Activated gamma-delta T cell treated with anti-CD3 and anti-CD28 coated beads, Interleukin-2, amount 50 U/mL, for 16 hours (primary cell): Measurements from ENCODE around the gene UTS2B.
"Not testable (repeated sequence)": the region's sequence is repeated elsewhere in the genome, so short reads cannot be mapped to it uniquely, and the experiment has no call there.

ENCODE experiments used
- DNase-seq: peaks from one replicate; pipeline ENCODE4 v3.0.0-alpha.2; 2020; ENCODE audit warnings: low read depth

The UTS2B gene

DNA sequence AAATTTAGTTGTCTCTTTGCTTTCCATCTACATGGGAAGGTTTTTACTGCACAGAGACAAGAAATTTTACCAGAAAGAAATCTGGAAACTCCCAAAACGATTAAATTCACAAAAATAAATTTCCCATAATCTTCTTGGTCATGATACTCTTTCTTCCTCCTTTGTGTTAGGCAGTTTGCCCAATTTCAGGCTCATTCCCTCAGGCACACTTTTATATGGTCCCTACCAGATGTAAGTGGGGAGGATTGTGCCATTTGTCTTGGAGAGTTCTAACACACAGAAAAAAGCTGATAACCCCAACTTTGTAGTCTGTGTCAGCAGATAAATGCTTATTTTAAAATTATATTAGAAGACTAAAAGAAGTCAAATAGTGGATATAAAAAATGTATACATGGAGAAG lies 50.2 kb downstream of the UTS2B start:
- DNase-seq, result no peak

DNA sequence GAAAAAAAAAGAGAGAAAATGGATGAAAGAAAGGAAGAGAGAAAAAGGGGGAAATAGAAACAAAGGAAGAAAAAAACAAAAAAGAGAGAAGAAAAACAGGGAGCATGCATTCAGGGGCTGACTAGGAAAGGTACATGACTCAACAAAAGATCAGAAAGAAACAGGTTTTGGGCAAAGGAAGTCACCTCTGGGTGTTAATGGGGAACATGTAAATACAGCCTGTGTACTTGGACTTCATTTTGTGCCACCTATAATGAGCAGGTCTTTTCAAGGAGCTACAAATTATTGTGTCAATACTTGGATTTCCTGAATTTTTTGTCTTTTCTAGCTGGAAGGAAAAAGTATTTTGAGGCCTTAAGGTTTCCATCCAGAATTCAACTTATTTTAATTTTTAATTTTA lies 54.6 kb downstream of the UTS2B start:
- DNase-seq, result no peak

DNA sequence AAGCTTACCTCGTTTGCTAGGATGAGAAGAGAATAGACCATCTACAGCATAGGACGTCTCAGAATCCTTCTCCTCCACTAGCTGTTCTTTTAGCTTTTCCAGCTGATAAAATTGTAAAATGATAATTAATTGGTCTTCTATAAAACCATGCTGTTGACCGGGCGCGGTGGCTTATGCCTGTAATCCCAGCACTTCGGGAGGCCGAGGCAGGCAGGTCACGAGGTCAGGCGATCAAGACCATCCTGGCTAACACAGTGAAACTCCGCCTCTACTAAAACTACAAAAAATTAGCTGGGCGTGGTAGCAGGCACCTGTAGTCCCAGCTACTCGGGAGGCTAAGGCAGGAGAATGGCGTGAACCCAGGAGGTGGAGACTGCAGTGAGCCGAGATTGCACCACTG lies 55.1 kb downstream of the UTS2B start:
- not testable (repeated sequence) for DNase-seq

DNA sequence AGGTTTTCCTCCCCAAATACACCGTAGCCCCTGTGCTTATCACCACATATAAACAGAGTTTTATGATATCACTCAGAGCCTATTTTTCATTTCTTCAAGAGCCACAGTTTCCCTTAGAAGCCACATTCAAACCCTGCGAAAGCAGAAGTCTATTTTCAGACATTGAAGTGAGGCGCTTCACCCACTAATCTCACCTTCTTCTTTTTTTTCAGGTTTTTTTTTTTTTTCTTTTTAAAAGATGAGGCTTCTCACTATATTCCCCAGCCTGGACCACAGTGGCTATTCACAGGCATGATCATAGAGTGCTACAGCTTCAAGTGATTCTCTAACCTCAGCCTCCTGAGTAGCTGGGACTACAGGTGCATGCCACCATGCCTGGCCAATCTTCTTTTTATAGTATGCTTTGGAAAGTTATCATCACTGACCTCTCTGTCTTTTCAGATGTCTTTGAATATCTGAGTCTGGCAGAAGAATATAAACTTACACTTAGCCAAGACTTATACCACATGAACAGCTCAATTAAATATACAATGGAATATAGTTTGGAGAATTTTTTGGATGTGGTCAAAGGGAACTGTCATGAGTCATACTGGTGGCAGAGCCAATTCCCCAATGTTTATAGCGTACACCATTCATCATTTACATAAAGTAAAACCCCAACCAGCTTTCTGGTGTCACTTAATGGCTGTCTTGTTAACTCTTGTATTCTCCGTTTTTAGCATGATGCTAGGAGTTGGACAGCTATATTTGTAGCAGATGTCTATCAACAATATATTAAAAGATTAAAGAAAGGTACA lies 60.8 kb downstream of the UTS2B start:
- no peak for DNase-seq

DNA sequence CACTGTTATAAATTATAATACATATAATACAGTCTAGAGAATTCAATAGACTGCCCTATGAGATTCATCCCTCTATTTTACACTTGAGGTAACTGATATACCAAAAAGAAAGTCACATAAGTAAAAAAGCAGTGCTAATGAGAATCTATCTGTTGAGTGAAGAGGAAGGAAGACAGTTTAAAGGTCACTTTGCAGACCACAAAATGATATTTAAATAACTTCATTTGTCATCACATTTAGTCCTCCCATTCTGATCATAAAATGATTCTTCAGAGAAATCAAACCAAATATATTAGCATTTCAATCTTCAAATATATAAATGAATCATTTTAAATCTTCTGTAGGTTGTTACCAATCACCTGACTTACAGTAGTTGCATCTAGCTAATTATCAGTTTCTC lies 61.6 kb downstream of the UTS2B start:
- DNase-seq, result no peak

DNA sequence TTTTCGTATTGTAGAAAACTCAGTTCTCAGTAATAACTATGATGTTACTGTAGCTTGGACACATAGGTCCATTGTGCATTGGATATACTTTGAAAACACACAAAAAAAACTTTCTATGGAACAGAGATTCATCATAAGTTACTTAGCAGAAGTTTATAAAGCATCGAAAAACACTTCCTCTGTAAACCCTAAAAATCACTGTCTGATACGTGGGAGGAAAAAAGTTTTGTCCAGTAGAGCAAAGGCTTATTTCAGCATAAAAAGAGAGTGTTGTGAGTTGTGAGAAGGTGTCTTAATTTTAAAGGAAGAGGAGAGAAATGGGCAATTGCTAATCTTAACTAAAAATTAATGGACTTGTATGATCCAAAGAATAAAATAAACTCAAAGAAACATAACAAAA lies 66.5 kb downstream of the UTS2B start:
- DNase-seq, result no peak

DNA sequence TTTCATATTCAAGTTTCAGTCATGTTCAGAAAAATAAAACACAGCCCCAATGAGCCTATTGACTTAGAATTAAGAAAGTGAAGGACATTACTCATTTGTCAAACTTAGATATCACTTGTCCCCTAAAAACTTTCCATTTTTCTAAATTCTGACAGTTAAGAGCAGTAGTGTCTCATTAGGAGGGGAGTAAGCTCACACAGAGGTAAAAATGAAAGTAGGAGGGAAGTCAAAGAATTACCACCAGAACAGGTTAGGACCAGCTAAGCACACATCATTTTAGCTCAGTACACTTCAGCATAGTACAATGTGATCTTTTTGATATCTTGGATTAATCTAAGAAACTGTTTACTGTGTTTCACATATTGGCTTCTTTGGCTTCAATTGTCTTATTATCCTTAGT lies 67.0 kb downstream of the UTS2B start:
- no peak for DNase-seq

DNA sequence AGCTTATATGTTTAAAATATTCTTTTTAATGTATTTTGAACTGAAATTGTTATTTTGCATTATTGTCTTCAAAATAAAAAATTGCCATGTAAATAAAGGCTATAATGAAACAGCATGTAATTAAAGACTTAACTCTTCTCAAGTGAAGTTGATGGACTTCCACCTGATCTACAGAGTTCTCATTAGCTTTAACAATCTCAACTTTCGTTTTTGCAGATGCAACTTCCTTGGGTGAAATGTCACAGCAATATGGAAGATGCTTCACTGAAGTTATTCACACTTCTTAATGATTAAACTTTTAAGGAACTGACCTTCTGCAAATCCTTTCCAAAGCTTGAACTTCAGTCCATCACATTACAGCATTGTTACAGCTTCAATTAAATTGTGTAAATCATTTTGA lies 67.7 kb downstream of the UTS2B start:
- DNase-seq, result no peak

DNA sequence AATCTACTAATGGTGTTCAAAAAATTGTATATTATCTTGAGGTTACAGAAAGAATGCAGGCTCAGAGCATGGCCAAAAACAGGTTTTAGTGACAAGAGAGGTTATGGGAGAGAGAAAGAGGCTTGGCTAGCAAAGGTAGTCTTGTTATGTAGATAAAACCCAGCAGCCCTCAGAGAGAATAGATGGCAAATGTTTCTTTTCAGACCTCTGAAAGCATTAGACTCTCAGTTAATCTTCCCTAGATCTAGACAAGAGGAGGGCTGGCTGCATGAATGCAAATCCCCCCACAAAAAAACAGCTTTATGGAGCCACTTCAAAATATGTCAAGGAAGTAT lies 69.1 kb downstream of the UTS2B start:
- no peak for DNase-seq

DNA sequence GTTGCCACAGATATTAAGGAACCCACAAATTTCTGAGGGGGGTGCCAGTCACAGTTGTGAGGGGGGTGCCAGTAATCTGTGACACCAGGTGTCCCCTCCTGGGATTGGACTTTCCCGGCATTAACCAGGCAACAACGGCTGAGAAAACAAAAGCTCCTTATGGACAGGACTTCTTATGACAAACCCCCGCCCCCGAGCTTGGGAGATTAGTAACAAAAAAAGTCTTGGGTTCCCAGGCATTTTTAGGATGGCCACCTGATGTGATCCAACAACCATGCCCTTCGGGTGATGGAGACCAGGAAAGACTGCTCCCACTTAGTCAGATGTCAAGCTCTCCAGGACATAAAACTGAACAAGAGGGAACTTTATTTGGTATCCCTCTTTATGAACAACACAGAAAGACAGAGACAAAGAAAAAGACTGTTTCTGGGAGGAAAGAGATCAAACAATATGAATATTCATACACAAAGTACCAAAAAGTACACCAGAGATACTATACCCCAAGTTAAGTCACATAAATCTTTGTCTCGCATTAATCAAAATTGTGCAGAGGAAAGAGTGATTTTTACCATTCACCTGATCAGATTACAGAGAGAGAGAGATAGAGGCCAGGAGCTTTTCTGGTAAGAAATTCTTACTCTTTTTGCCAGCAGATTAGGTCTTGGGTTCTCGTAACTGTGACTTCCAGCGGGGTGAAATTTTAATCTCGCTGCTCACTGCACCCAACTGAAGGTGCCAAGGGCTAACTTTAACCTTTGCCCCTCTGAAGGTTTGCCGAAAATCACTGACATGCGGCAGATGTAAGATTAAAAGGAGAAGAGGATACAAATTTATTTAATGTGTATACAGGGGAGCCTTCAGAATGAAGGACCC lies 69.7 kb downstream of the UTS2B start:
- no peak for DNase-seq

DNA sequence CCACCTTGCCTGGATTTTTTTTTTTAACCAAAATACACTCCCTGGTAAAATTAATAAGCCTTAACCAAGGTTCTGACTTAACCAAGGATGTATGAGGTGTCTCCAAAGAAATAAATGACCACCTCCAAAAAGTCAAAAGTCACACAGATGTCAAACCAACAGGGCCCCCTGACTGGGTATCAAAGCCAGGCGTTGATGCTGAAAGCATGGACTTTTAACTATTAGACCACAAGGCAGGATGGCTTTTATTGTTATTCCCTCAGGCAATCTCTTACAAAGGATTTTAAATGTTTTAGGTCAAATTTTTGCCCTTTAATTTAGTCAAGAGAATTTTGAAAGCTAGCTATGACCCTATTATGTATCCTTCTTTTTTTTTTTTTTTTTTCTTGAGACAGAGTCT lies 70.8 kb downstream of the UTS2B start:
- no peak for DNase-seq

DNA sequence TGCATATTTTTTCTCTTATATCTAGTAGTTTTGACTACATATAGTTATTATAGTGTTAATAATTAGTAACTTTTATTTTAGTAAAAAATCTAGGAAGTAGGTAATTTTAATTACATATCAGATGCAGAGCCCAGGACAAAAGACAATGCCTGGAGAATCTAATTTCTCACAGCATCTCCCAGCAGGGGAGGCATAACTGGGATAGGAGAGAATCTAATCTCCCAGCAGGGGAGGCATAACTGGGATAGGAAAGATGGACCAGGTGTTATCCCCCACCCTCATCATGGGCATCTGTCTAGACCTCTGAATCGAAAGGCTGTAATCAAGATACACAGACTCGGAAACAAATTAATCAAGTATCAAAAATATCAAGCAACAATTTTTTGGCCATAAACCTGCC lies 73.0 kb downstream of the UTS2B start:
- no peak for DNase-seq

DNA sequence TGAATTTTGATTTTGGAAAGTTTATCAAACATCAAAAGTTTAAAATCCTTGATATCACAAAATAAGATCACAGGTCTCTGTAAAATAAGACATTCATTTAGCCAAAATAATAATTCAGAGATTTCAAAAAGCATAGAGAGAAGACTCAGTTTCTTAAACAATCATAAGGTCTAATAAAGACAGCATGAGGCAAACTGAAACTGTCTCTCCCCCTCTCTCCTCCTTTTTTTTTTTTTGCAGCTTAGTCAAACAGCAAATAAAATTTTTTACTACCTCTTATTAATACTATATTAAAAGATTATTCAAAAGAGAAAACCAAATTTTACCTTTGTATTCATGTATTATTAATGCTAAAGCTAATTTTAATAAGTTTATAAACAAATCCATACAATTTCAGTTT lies 73.9 kb downstream of the UTS2B start:
- no peak for DNase-seq

DNA sequence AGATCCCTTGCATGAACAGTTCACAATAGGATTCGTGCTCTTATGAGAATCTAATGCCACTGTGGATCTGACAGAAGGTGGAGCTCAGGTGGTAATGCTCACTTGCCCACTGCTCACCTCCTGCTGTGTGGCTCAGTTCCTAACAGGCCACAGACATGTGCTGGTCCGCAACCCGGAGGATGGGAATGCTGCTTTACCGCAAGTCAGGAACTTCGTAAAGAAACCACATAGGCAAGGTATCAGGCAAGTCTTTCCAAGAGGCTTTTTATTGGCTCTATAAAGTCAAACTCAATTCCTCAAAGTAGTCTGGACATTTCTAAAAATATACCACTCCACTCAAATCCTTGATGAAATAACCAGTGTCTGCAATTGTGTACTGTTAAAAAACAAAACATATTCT lies 75.2 kb downstream of the UTS2B start:
- no peak for DNase-seq

DNA sequence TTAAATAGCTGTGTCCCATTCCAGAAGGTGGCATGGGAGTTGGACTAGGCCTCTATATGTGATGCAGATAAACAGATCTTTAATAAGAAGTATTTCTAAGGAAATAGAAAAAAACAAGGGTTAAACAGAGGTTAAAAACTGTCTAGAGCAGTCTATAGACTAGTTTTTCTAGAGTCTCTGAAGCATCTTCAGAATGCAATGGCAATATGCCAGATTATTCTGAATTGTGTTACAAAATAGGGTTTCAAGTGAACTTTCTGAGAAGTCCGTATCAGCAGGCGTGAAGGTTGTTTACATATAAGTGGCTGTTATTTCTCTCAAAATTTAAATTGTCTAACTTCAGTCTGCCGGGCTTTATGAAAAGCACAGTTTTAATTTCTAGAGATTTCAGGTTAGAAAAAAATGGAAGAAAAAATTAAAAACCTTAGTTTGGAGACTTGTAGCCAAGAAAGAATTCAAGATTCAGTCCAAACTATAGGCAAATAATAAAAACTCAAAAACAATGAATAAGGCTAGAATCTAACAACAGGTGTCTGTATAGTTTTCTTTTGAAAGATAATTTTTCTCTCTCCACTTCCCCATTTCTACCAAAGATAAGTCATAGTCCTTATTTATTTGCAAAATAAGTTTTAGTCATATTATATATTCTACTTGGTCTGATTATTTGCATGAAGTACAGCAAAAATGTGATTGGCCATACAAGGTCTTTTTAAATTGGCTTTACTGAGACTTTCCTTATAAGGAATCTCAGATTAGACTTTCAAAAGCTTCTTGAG lies 76.0 kb downstream of the UTS2B start:
- no peak for DNase-seq

DNA sequence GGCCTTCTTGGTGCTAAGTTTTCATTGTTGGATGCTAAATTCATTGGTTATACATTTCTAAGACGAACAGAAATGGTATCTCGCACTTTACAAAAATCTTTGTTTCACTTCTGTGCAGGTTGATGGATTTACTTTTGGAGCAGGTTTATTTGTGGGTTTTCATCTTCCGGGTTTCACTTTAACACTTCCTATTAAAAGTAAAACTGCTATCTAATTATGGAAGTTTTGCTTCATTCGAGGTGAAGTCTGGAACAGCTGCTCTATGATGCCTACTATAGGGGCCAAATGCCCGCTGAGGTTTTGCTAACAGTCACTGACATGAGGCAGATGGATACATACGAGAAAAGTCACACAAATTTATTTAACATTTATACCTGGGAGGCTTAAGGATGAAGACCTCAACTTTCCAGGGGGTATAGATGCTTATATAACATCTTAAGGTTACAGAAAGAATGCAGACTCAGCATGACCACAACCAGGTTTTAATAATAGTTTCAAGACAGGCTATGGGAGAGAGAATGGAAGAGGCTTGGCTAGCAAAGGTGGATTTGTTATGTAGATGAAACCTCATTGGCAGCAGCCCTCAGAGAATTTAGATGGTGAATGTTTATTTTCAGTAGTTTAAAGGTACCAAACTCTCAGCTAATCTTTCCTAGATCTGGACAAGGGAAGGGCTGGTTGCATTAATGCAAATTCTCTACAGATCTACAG lies 77.1 kb downstream of the UTS2B start:
- no peak for DNase-seq

DNA sequence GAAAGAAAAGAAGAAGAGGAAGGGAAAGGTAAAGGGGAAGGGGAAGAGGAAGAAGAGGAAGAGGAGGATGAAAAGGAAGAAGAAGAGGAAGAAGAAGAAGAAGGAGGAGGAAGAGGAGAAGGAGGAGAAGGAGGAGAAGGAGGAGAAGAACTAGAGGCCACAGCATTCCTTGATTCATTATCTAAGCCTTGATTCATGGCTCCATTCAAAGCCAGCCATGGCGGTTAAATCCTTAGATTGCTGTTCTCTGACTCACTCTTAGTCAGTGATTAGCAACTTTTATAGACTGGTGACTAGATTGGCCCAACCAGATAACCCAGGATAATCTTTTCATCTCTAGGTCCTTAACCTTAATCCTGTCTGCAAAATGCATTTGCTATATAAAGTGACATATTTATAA lies 83.7 kb downstream of the UTS2B start:
- DNase-seq, result no peak

DNA sequence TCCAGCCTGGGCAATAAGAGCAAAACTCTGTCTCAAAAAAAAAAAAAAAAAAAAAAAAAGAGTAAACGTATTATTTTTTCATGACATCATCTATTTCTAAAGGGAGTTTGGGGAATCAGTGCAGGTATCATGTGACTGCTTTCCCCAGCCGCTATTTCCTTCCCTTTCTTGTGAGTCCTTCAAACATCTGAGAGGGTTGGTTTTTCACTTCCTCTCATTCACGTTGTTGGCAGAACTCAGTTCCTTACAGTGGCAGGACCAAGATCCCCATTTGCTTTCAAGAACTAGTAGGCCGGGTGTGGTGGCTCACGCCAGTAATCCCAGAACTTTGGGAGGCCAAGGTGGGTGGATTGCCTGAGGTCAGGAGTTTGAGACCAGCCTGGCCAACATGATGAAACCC lies 84.3 kb downstream of the UTS2B start:
- DNase-seq, result not testable (repeated sequence)

DNA sequence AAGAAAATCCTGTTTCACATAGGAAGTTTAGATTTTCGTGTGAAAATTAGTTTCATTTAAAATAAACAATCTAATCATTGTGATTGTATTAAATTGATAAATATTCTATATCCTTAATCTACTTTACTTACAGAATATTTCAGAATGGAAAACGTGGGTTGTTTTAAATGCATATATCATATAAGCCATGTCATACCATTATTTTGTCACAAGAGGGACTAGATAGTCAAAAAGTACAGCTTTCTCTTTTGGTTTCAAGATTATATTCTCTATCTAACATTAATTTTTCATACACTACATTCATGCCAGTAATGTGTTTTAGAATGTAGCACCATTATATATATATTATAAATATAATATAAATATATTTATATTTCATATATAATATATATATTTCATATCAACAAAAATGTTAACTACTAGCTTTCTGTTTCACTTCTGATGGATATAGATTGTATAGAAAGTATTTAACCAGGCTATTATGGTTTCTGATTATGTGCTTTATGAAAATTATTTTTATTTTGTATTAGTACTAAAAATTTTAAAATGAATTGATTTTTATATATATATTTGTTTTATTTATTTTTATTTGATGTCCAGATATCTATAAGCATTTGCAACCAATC lies 86.0 kb downstream of the UTS2B start:
- no peak for DNase-seq

DNA sequence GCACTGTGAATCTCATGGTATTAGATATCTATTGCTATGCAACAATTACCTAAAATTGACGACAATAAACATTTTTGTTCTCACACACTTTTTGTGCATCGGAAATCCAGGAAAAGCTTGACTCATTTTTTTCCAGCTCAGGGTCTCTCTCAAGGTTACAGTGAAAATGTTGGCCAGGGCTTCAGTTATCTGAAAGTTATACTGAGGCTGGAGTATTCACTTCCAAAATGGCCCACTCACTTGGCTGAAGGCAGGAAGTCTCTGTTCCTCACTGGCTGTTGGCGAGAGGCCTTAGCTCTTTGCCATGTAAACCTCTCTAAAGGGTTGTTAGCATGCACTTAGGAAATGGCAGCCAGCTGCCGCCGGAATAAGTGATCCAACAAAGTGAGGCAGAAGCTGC lies 89.8 kb downstream of the UTS2B start:
- no peak for DNase-seq

DNA sequence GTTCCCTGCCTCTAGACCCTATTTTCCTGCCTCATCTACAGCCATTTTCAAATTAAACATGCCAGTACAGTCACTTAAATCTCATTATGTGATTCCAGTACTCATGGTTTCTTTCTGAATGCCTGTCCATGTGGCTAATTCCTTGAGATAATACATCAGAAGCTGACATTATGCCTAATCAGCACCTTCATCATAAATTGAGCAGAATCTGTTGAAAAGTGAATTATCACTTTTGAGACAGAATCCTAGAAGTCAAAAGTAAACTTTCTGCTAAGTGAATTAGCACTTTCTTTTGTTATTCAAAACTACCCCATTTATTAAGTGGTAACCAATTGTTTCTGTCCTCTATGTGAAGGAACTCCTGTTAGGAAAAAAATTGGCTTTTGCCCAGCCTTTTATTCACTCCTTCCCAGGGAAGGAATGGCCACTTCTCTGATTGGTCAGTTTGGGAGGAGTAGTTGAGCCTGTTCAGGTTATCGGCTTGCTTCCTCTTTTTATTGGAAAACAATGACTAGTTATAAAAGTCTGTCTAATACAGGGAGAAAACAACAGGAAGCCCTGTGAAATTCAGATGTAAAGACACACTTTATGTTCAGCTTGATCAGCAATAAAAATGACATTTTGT lies 90.8 kb downstream of the UTS2B start:
- DNase-seq, result no peak
